Measurements from ENCODE around the gene SF3B3.

GRCh38 chr16:70478912-70479341 lies 44.7 kb upstream of the SF3B3 start:
- TF ChIP-seq, protein P1, sequence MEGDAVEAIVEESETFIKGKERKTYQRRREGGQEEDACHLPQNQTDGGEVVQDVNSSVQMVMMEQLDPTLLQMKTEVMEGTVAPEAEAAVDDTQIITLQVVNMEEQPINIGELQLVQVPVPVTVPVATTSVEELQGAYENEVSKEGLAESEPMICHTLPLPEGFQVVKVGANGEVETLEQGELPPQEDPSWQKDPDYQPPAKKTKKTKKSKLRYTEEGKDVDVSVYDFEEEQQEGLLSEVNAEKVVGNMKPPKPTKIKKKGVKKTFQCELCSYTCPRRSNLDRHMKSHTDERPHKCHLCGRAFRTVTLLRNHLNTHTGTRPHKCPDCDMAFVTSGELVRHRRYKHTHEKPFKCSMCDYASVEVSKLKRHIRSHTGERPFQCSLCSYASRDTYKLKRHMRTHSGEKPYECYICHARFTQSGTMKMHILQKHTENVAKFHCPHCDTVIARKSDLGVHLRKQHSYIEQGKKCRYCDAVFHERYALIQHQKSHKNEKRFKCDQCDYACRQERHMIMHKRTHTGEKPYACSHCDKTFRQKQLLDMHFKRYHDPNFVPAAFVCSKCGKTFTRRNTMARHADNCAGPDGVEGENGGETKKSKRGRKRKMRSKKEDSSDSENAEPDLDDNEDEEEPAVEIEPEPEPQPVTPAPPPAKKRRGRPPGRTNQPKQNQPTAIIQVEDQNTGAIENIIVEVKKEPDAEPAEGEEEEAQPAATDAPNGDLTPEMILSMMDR (conservative IDR thresholded peaks at IDR 0.05; ENCODE audit: low read depth, low read length): no peak
- no peak for TF ChIP-seq EZH2 (IDR thresholded peaks at IDR 0.05; ENCODE audit: low read length, unreplicated experiment)

Measured in PC-3 (cell line).